Activated naive CD8-positive, alpha-beta T cell treated with anti-CD3 and anti-CD28 coated beads for 36 hours (primary cell): ENCODE results near the gene DRICH1. TPM values are rescaled to one million over a fixed set of nuclear protein-coding genes. Genes with fewer than 3 reads are reported as not detected.
"Not testable (repeated sequence)": the region's sequence is repeated elsewhere in the genome, so short reads cannot be mapped to it uniquely, and the experiment has no call there.

Experiments
- DNase-seq: peaks from one replicate; pipeline ENCODE4 v3.0.0; 2021
- H3K27ac Mint-ChIP-seq: one replicate; pipeline ENCODE4 v1.8.0; 2022; ENCODE audit warnings: mild to moderate bottlenecking, moderate library complexity, mixed read lengths
- H3K27me3 Mint-ChIP-seq: one replicate; pipeline ENCODE4 v1.8.0; 2022; ENCODE audit warnings: mild to moderate bottlenecking, mixed read lengths
- H3K36me3 Mint-ChIP-seq: one replicate; pipeline ENCODE4 v1.8.0; 2021; ENCODE audit warnings: mild to moderate bottlenecking, mixed read lengths
- H3K4me1 Mint-ChIP-seq: one replicate; pipeline ENCODE4 v1.8.0; 2021; ENCODE audit warnings: mixed read lengths
- H3K4me3 Mint-ChIP-seq: one replicate; pipeline ENCODE4 v1.8.0; 2022; ENCODE audit warnings: mild to moderate bottlenecking, moderate library complexity, mixed read lengths
- H3K9me3 Mint-ChIP-seq: one replicate; pipeline ENCODE4 v1.8.0; 2022; ENCODE audit warnings: mixed read lengths
- total RNA-seq, 2 experiments: library from RNA; stranded (reverse); gene quantifications; one replicate each; pipeline ENCODE4 v1.2.3, GENCODE V29; 2021

The DRICH1 gene
- total RNA-seq, 2 experiments from 2014 or later: not detected

DNA sequence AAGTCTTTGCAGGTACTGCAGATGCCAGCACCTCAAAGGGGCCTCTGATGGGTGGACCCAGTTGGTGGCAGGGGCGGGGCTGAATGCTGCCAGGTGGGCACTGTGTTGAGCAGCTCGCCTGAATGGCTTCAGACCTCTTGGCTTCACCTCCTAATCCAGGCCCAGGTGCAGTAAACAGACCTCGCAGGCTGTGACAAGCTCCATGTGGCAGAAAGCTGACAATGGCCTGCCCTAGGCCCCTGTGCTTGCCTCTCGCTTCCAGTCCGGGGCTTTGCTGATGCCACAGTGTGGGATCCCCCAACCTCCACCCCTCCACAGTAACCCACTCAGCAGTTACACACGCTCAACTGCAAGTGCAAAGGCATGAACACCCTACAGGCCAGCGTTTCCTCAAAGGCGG is 61.4 kb downstream of the DRICH1 start:
- H3K4me3 Mint-ChIP-seq: no peak overlapping the region
- H3K36me3 Mint-ChIP-seq: no peaks in the 10 kb centered on the region
- H3K27me3 Mint-ChIP-seq: peaks cover 21% of the 10 kb centered on the region
- no peak for DNase-seq
- H3K9me3 Mint-ChIP-seq: peaks cover 5% of the 10 kb centered on the region
- H3K27ac Mint-ChIP-seq: no peak overlapping the region
- H3K4me1 Mint-ChIP-seq: peaks cover 2% of the 10 kb centered on the region

GRCh38 chr22:23569716-23570115 is 62.4 kb downstream of the DRICH1 start:
- H3K27ac Mint-ChIP-seq: no peak overlapping the region
- peaks cover 6% of the 10 kb centered on the region for H3K4me1 Mint-ChIP-seq
- no peak overlapping the region for H3K4me3 Mint-ChIP-seq
- peaks cover 25% of the 10 kb centered on the region for H3K27me3 Mint-ChIP-seq
- DNase-seq: no peak
- no peaks in the 10 kb centered on the region for H3K36me3 Mint-ChIP-seq
- peaks cover 5% of the 10 kb centered on the region for H3K9me3 Mint-ChIP-seq

DNA sequence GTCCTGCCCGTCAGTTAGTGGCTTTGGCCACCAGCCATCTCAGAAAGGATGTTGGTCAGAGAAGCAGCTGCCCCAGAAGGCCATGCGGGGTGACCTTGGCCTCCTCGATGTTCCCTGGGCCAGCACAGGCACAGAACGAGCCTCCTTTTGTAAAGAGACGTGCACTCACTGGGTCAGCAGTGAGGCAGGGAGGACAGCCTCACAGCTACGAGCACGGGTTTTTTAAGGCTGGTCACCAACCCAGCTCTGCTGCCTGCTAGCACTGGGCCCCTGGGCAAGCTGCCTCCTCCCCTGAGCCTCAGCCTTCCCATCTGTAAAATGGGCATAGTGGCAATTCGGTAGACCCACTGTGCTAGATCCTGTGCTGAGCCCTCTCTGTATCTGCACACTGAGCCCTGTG is 62.8 kb downstream of the DRICH1 start:
- no peak overlapping the region for H3K4me3 Mint-ChIP-seq
- peaks cover 5% of the 10 kb centered on the region for H3K9me3 Mint-ChIP-seq
- no peaks in the 10 kb centered on the region for H3K36me3 Mint-ChIP-seq
- no peak overlapping the region for H3K27ac Mint-ChIP-seq
- no peak for DNase-seq
- peaks cover 6% of the 10 kb centered on the region for H3K4me1 Mint-ChIP-seq
- H3K27me3 Mint-ChIP-seq: peaks cover 29% of the 10 kb centered on the region

- no peaks in the 10 kb centered on the region for H3K36me3 Mint-ChIP-seq
- no peak overlapping the region for H3K27ac Mint-ChIP-seq
- H3K27me3 Mint-ChIP-seq: peaks cover 29% of the 10 kb centered on the region
- peaks cover 2% of the 10 kb centered on the region for H3K9me3 Mint-ChIP-seq
- no peak for DNase-seq
- peaks cover 6% of the 10 kb centered on the region for H3K4me1 Mint-ChIP-seq
- peak overlapping the region; percentile 25 for H3K4me3 Mint-ChIP-seq
Measured at GRCh38 chr22:23566705-23567475, 65.2 kb downstream of the DRICH1 start.

DNA sequence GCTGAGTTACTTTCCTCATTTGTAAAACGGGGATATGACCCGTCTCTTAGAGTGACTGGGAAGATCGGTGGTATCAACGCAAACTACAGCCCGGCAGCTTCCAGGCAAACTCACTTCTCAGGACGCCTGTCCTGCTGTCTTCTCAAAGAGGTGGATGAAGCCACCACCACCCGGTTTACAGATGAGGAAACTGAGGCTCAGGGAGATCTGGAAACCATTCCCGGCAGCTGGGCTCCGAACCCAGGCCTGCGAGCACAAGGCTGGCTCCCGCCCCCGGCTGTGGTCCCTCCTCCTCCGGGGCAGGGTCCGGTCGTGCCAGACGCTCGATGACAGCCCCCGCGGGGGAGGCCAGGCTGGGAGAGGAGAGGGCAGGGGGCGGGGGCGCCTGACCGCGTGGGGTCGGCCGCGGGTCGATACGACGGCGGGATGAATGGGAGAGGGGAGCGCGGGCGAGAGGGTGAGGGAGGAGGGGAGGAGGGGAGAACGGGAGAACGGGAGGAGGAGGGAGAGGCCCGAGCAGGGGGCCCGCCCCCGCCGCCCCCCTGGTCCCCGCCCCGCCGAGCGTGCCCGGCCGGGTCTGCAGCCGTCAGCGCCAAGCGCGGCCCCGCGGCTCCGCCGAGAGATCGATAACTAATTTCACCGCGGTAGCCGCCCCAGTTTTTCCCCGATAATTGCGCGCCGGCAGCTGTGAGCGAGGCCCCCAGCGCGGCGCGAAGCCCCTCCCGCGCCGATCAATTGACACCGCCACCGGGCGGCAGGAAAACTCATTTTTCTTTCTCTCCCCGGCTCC is 66.0 kb downstream of the DRICH1 start:
- H3K36me3 Mint-ChIP-seq: no peaks in the 10 kb centered on the region
- H3K27ac Mint-ChIP-seq: no peak overlapping the region
- peak overlapping the region; percentile 71 for H3K4me3 Mint-ChIP-seq
- peaks cover 6% of the 10 kb centered on the region for H3K4me1 Mint-ChIP-seq
- H3K9me3 Mint-ChIP-seq: no peaks in the 10 kb centered on the region
- H3K27me3 Mint-ChIP-seq: peaks cover 29% of the 10 kb centered on the region
- DNase-seq: no peak

GRCh38 chr22:23565305-23565914 is 66.7 kb downstream of the DRICH1 start:
- H3K4me3 Mint-ChIP-seq: peak overlapping the region; percentile 71
- DNase-seq: no peak
- peaks cover 6% of the 10 kb centered on the region for H3K4me1 Mint-ChIP-seq

DNA sequence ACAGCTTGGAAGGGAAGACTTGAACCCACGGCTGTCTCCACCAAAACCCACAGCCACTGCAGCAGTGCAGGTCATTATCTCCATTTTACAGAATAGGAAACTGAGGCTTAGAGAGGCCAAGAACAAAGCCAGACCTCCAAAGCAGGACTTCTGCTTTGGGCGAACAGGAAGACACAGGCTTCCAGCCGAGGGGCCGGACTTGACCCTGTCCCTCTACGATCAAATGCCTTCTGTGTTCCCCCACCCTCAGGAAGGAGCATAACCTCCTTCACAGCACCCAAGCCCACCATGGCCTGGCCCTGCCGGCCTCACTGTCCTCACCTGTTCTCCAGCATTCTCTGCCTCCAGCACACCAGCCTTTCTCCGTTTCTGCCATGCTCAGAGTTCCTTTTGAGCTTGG is 67.8 kb downstream of the DRICH1 start:
- Mint-ChIP-seq H3K9me3 (no peaks in the 10 kb centered on the region), H3K27ac (no peak overlapping the region)
- no peak for DNase-seq

More at GRCh38 chr22:23565305-23565914, 66.7 kb downstream of the DRICH1 start:
- no peaks in the 10 kb centered on the region for H3K36me3 Mint-ChIP-seq
- no peaks in the 10 kb centered on the region for H3K9me3 Mint-ChIP-seq
- peaks cover 29% of the 10 kb centered on the region for H3K27me3 Mint-ChIP-seq
- no peak overlapping the region for H3K27ac Mint-ChIP-seq

GRCh38 chr22:23563111-23563510 is 69.0 kb downstream of the DRICH1 start:
- peaks cover 29% of the 10 kb centered on the region for H3K27me3 Mint-ChIP-seq
- no peak for DNase-seq
- no peak overlapping the region for H3K4me3 Mint-ChIP-seq
- H3K4me1 Mint-ChIP-seq: peaks cover 6% of the 10 kb centered on the region
- no peak overlapping the region for H3K27ac Mint-ChIP-seq
- no peaks in the 10 kb centered on the region for H3K36me3 Mint-ChIP-seq
- H3K9me3 Mint-ChIP-seq: no peaks in the 10 kb centered on the region

More for the DNA sequence above, 67.8 kb downstream of the DRICH1 start:
- H3K36me3 Mint-ChIP-seq: no peaks in the 10 kb centered on the region
- H3K4me3 Mint-ChIP-seq: no peak overlapping the region
- H3K4me1 Mint-ChIP-seq: peaks cover 6% of the 10 kb centered on the region
- peaks cover 29% of the 10 kb centered on the region for H3K27me3 Mint-ChIP-seq

GRCh38 chr22:23562186-23562585 is 69.9 kb downstream of the DRICH1 start:
- H3K9me3 Mint-ChIP-seq: no peaks in the 10 kb centered on the region
- no peak overlapping the region for H3K27ac Mint-ChIP-seq
- H3K4me1 Mint-ChIP-seq: peaks cover 6% of the 10 kb centered on the region
- no peak overlapping the region for H3K4me3 Mint-ChIP-seq
- peaks cover 24% of the 10 kb centered on the region for H3K27me3 Mint-ChIP-seq
- DNase-seq: no peak
- H3K36me3 Mint-ChIP-seq: no peaks in the 10 kb centered on the region

DNA sequence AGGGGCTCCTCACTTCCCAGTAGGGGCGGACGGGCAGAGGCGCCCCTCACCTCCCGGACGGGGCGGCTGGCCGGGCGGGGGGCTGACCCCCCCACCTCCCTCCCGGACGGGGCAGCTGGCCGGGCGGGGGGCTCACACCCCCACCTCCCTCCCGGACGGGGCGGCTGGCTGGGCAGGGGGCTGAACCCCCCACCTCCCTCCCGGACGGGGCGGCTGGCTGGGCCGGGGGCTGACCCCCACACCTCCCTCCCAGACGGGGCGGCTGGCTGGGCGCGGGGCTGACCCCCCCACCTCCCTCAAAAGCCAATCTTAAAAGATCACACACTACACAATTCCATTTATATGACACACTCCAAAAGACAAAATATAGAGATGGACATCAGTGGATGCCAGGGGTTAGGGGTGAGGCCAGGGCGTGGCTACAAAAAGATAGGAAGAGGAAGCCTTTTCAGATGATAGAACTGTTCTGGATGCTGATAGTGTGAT is 71.1 kb downstream of the DRICH1 start:
- H3K27ac Mint-ChIP-seq, H3K4me1 Mint-ChIP-seq, DNase-seq, H3K36me3 Mint-ChIP-seq, H3K9me3 Mint-ChIP-seq, H3K4me3 Mint-ChIP-seq: not testable (repeated sequence)
- H3K27me3 Mint-ChIP-seq: peaks cover 17% of the 10 kb centered on the region

GRCh38 chr22:23560215-23560614 is 71.9 kb downstream of the DRICH1 start:
- not testable (repeated sequence) for H3K4me1 Mint-ChIP-seq, DNase-seq, H3K36me3 Mint-ChIP-seq, H3K4me3 Mint-ChIP-seq, H3K27ac Mint-ChIP-seq, H3K9me3 Mint-ChIP-seq
- H3K27me3 Mint-ChIP-seq: peaks cover 14% of the 10 kb centered on the region

Other genes with a start within 250 kb of the DRICH1 start
- gene IGLL1, start 52.0 kb downstream of the DRICH1 start, total RNA-seq: not detected
- gene RGL4, start 58.7 kb upstream of the DRICH1 start, total RNA-seq: 10 to 100 TPM; 17.1 to 17.4 TPM
- 1 to 10 TPM; 1.9 to 2.4 TPM for gene ZNF70, start 118.8 kb upstream of the DRICH1 start, total RNA-seq
- gene VPREB3, start 122.1 kb upstream of the DRICH1 start, total RNA-seq: under 1 TPM in 1 of 2 experiments, not detected in 1; 0.48 TPM
- gene C22orf15, start 130.7 kb upstream of the DRICH1 start, total RNA-seq: under 1 TPM; 0.33 to 0.74 TPM
- 100 to 1,000 TPM; 224 to 241 TPM for gene CHCHD10, start 135.7 kb upstream of the DRICH1 start, total RNA-seq
- gene MMP11, start 140.5 kb upstream of the DRICH1 start, total RNA-seq: under 1 TPM; 0.44 to 0.64 TPM
- 10 to 100 TPM; 94.3 to 94.5 TPM for gene SMARCB1, start 154.6 kb upstream of the DRICH1 start, total RNA-seq
- gene DERL3, start 206.7 kb upstream of the DRICH1 start, total RNA-seq: 1 to 10 TPM; 4.0 to 5.9 TPM
- gene SLC2A11, start 225.6 kb upstream of the DRICH1 start, total RNA-seq: 1 to 10 TPM; 5.2 to 5.9 TPM